GM12878 (cell line): Measurements from ENCODE around the gene TMEM151A. TPM values are rescaled to one million over a fixed set of nuclear protein-coding genes. Genes with fewer than 3 reads are reported as not detected.
A peak's percentile ranks its signal among the peaks of the same experiment; 100 is the strongest.

ENCODE experiments used
- E4F1 ChIP-seq: fragments of 450-650 bp; IDR thresholded peaks from 2 replicates; pipeline ENCODE4 v1.6.1; 2018; ENCODE audit warnings: borderline replicate concordance, mild to moderate bottlenecking; ENCODE audit not compliant: partially characterized antibody
- HDGF ChIP-seq: fragments of 450-650 bp; IDR thresholded peaks from 2 replicates; pipeline ENCODE4 v1.6.1; 2016; ENCODE audit warnings: antibody characterized with exemption
- IKZF1 ChIP-seq: fragments of 450-650 bp; conservative IDR thresholded peaks from 2 replicates; pipeline ENCODE4 v1.6.1; 2017; ENCODE audit warnings: antibody characterized with exemption, mild to moderate bottlenecking
- KDM1A ChIP-seq: fragments of 200-600 bp; sonication (generic); IDR thresholded peaks from 2 replicates; pipeline ENCODE4 v1.6.1; 2016; ENCODE audit warnings: borderline replicate concordance
- MXI1 ChIP-seq: fragments of 150-350 bp; IDR thresholded peaks from 2 replicates; pipeline ENCODE4 v1.6.1; 2011; ENCODE audit warnings: low read depth, mild to moderate bottlenecking, inconsistent platforms, low read length, improper control_type of control experiment
- NFXL1 ChIP-seq: fragments of 450-650 bp; IDR thresholded peaks from 2 replicates; pipeline ENCODE4 v1.6.1; 2017; ENCODE audit warnings: antibody characterized with exemption, mild to moderate bottlenecking, borderline replicate concordance
- NR2F1 ChIP-seq: fragments of 450-650 bp; conservative IDR thresholded peaks from 2 replicates; pipeline ENCODE4 v1.6.1; 2017; ENCODE audit warnings: mild to moderate bottlenecking
- PKNOX1 ChIP-seq: fragments of 450-650 bp; IDR thresholded peaks from 2 replicates; pipeline ENCODE4 v1.6.1; 2016; ENCODE audit warnings: mild to moderate bottlenecking
- PML ChIP-seq: IDR thresholded peaks from 2 replicates; pipeline ENCODE4 v1.6.1; 2012; ENCODE audit warnings: low read length, inconsistent platforms
- SMAD1 ChIP-seq: fragments of 450-650 bp; IDR thresholded peaks from 2 replicates; pipeline ENCODE4 v1.6.1; 2018; ENCODE audit warnings: mild to moderate bottlenecking, low read depth; ENCODE audit not compliant: partially characterized antibody
- SMC3 ChIP-seq: IDR thresholded peaks from 2 replicates; pipeline ENCODE4 v1.6.1; 2011; ENCODE audit warnings: low read length, improper control_type of control experiment, borderline replicate concordance
- SUPT20H ChIP-seq: IDR thresholded peaks from 2 replicates; pipeline ENCODE4 v1.6.1; 2011; ENCODE audit warnings: low read depth, mild to moderate bottlenecking, low read length, moderate library complexity, borderline replicate concordance; ENCODE audit not compliant: control insufficient read depth
- TAF1 ChIP-seq: IDR thresholded peaks from 2 replicates; pipeline ENCODE4 v1.6.1; 2011; ENCODE audit warnings: mild to moderate bottlenecking, low read depth, low read length, borderline replicate concordance
- TARDBP ChIP-seq: IDR thresholded peaks from 2 replicates; pipeline ENCODE4 v1.6.1; 2016; ENCODE audit warnings: borderline replicate concordance
- TCF7 ChIP-seq: IDR thresholded peaks from 2 replicates; pipeline ENCODE4 v1.6.1; 2014; ENCODE audit warnings: antibody characterized with exemption, borderline replicate concordance
- ZBTB4 ChIP-seq: fragments of 450-650 bp; formaldehyde crosslinking; IDR thresholded peaks from 2 replicates; pipeline ENCODE4 v1.4.0; 2022; ENCODE audit warnings: mild to moderate bottlenecking, moderate library complexity
- ZNF384 ChIP-seq: IDR thresholded peaks from 2 replicates; pipeline ENCODE4 v1.6.1; 2012; ENCODE audit warnings: low read depth, mild to moderate bottlenecking, low read length, improper control_type of control experiment, borderline replicate concordance
- ZNF687 ChIP-seq: fragments of 450-650 bp; IDR thresholded peaks from 2 replicates; pipeline ENCODE4 v1.6.1; 2017; ENCODE audit warnings: mild to moderate bottlenecking, moderate library complexity
- polyA plus RNA-seq, 11 experiments: library from polyadenylated mRNA; depleted of rRNA in 4 of 11; unstranded in 6 of 11; stranded (reverse) in 5 of 11; fragments of >200 nt; fragmentation: Nextera tagmentation in 4 of 11; fragmentation: Illumina TruSeq in 1 of 11; extraction: Ambion mirVana in 4 of 11; extraction: Trizol in 1 of 11; gene quantifications; 1 replicate in 1 of 11; 2 replicates in 10 of 11; pipeline versions ENCODE4 v1.2.1 to v1.2.3, GENCODE V29; 2011 to 2016; ENCODE audit warnings: inconsistent platforms in 2 of 11, missing spikeins in 2 of 11, low read depth in 1 of 11
- total RNA-seq, 4 experiments: library from RNA; depleted of rRNA in 3 of 4; stranded (reverse); fragments of >200 nt in 3 of 4; fragmentation: Illumina TruSeq in 1 of 4; extraction: Trizol in 1 of 4; gene quantifications; 2 replicates each; pipeline versions ENCODE4 v1.2.1 to v1.2.3, GENCODE V29; 2013 to 2021

Gene TMEM151A
- total and polyA plus RNA-seq, 10 of the 15 experiments (the other 5 are each of a cell fraction or from before 2014, with no cell fraction given): not detected

GRCh38 chr11:66268244-66268951, 23.3 kb upstream of the TMEM151A start, which contains the start of gene RAB1B (continued):
- TF ChIP-seq ZBTB4 (no peak), SUPT20H (no peak), SMC3 (no peak), SMAD1 (no peak), MXI1 (peak; percentile 75), KDM1A (no peak), HDGF (peak; percentile 57), ZNF384 (no peak), PKNOX1 (no peak), TCF7 (no peak), PML (0 out of 2 replicates have a peak, but pooled peaks have one; percentile 22), ZNF687 (peak; percentile 2; the same call in 1 of the 2 replicates), TARDBP (no peak; the same call in none of the 2 replicates), NR2F1 (peak; percentile 55; the same call in 1 of the 2 replicates), E4F1 (no peak), NFXL1 (no peak), TAF1 (no peak; the same call in 1 of the 2 replicates), IKZF1 (peak; percentile 95)
